Fibroblast of lung (primary cell): ENCODE data around the gene ACAD8. TPM values are rescaled to one million over a fixed set of nuclear protein-coding genes. Genes with fewer than 3 reads are reported as not detected.

Experiments
- DNase-seq, 2 donors: peaks; one replicate each; pipeline versions ENCODE4 v3.0.0 to v3.0.0-alpha.2; 2010; ENCODE audit warnings: low read depth in 2 of 2
- H2AFZ ChIP-seq: 2 replicates; pipeline ENCODE4 v1.5.1; 2012; ENCODE audit warnings: low read length, control low read depth, inconsistent platforms
- H3K27ac ChIP-seq: 2 replicates; pipeline ENCODE4 v1.5.1; 2011; ENCODE audit warnings: low read length, control low read depth; ENCODE audit not compliant: insufficient read depth
- H3K27me3 ChIP-seq: 2 replicates; pipeline ENCODE4 v1.5.1; 2011; ENCODE audit warnings: mild to moderate bottlenecking, low read length; ENCODE audit not compliant: control insufficient read depth, insufficient read depth
- H3K36me3 ChIP-seq: 2 replicates; pipeline ENCODE4 v1.5.1; 2011; ENCODE audit warnings: low read length; ENCODE audit not compliant: control insufficient read depth, insufficient read depth
- H3K4me1 ChIP-seq: 2 replicates; pipeline ENCODE4 v1.5.1; 2011; ENCODE audit warnings: low read length; ENCODE audit not compliant: control insufficient read depth, insufficient read depth; ENCODE audit errors: extremely low read depth
- H3K4me2 ChIP-seq: 2 replicates; pipeline ENCODE4 v1.5.1; 2011; ENCODE audit warnings: low read length, control low read depth; ENCODE audit not compliant: insufficient read depth; ENCODE audit errors: extremely low read depth
- H3K4me3 ChIP-seq, 4 experiments: fragments of 200-600 bp in 1 of 4; sonication (generic) in 1 of 4; replicated peaks in 1 of 4; 2 replicates each; pipeline ENCODE4 v1.5.1; 2011 to 2016; ENCODE audit warnings: low read length in 4 of 4, low read depth in 3 of 4, mild to moderate bottlenecking in 3 of 4, control low read depth in 2 of 4, inconsistent platforms in 1 of 4, mixed read lengths in 1 of 4; ENCODE audit not compliant: insufficient read depth in 1 of 4; ENCODE audit errors: control extremely low read depth in 1 of 4
- H3K79me2 ChIP-seq: 2 replicates; pipeline ENCODE4 v1.5.1; 2012; ENCODE audit warnings: mild to moderate bottlenecking, low read length, inconsistent platforms; ENCODE audit not compliant: control insufficient read depth, insufficient read depth
- H3K9ac ChIP-seq: 2 replicates; pipeline ENCODE4 v1.5.1; 2011; ENCODE audit warnings: mild to moderate bottlenecking, low read length, control low read depth; ENCODE audit not compliant: insufficient read depth
- H3K9me3 ChIP-seq: 2 replicates; pipeline ENCODE4 v1.5.1; 2012; ENCODE audit warnings: low read depth, low read length; ENCODE audit not compliant: control insufficient read depth, insufficient read depth
- H4K20me1 ChIP-seq: 2 replicates; pipeline ENCODE4 v1.5.1; 2011; ENCODE audit warnings: low read length; ENCODE audit not compliant: control insufficient read depth, insufficient read depth; ENCODE audit errors: extremely low read depth
- EZH2 ChIP-seq: IDR thresholded peaks from 2 replicates; pipeline ENCODE4 v1.5.1; 2012; ENCODE audit warnings: low read length, control low read depth, mild to moderate bottlenecking; ENCODE audit errors: missing control alignments
- polyA plus RNA-seq, 2 donors: library from polyadenylated mRNA; depleted of rRNA in 1 of 2; stranded (reverse) in 1 of 2; unstranded in 1 of 2; fragments of >200 nt; gene quantifications; 2 replicates each; pipeline ENCODE4 v1.2.1, GENCODE V29; 2011 to 2012; ENCODE audit warnings: missing spikeins in 1 of 2
- total RNA-seq: library from RNA; depleted of rRNA; stranded (reverse); fragments of >200 nt; gene quantifications from 2 replicates; pipeline ENCODE4 v1.2.1, GENCODE V29; 2014
- TF ChIP-seq, protein P1 (sequence below), 2 donors: IDR thresholded peaks in 1 of 2; conservative IDR thresholded peaks in 1 of 2; 1 replicate in 1 of 2; 2 replicates in 1 of 2; pipeline ENCODE4 v1.5.1; 2011 to 2012; ENCODE audit warnings: low read length in 2 of 2, control low read depth in 1 of 2, inconsistent platforms in 1 of 2, low read depth in 1 of 2, mild to moderate bottlenecking in 1 of 2

Gene ACAD8
- total and polyA plus RNA-seq, 2 donors (not counting 1 experiment from before 2014, with no cell fraction given) = 16.8 to 19.6 TPM

DNA sequence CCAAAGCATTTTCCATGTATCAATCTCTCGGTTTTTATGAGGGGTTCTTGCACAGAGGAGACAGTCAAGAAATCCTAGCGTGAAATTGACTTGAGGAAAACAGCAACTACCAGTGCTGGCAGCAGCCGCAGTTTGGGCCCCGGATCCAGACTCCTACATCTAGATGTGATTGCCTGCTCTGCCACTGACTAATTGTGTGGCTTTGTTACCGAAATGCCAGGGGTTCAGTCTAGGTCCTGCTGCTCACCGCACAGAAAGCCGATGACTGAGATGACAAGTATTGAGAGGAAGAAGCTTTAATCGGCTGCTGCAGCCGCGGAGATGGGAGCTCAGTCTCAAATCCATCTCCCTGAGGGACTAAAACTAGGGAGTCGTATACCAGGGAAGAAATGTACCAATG, 14.6 kb downstream of the ACAD8 start:
- no peak for TF ChIP-seq EZH2
- TF ChIP-seq, protein P1, sequence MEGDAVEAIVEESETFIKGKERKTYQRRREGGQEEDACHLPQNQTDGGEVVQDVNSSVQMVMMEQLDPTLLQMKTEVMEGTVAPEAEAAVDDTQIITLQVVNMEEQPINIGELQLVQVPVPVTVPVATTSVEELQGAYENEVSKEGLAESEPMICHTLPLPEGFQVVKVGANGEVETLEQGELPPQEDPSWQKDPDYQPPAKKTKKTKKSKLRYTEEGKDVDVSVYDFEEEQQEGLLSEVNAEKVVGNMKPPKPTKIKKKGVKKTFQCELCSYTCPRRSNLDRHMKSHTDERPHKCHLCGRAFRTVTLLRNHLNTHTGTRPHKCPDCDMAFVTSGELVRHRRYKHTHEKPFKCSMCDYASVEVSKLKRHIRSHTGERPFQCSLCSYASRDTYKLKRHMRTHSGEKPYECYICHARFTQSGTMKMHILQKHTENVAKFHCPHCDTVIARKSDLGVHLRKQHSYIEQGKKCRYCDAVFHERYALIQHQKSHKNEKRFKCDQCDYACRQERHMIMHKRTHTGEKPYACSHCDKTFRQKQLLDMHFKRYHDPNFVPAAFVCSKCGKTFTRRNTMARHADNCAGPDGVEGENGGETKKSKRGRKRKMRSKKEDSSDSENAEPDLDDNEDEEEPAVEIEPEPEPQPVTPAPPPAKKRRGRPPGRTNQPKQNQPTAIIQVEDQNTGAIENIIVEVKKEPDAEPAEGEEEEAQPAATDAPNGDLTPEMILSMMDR (conservative IDR thresholded peaks at IDR 0.05 in 1 of 2, IDR thresholded peaks at IDR 0.05 in 1 of 2; ENCODE audit: low read depth in 1 of 2, low read length in 2 of 2) = no peak
- H3K9ac ChIP-seq = no peak overlapping the region

DNA sequence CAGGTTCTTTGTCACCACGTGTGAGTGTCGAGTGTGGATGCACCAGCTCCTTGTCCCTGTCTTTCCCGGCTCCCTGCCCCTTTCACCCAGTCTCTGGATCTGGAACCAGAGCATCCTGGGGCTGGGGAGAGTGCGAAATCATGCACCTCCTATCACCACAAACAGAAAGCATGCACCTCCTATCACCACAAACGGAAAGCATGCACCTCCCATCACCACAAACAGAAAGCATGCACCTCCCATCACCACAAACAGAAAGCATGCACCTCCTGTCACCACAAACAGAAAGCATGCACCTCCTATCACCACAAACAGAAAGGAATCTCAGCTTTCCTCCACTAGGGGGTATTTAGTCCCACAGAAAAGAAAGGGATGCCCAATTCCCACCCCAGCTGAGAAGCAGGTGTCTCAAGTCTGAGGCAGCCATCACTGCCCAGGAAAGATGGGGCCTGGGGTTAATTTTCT, 16.9 kb downstream of the ACAD8 start:
- TF ChIP-seq, protein P1 (conservative IDR thresholded peaks at IDR 0.05 in 1 of 2, IDR thresholded peaks at IDR 0.05 in 1 of 2; ENCODE audit: low read depth in 1 of 2, low read length in 2 of 2) = peak in 1 of 2 donors; percentile 6
- TF ChIP-seq EZH2 = no peak
- no peaks in the 10 kb centered on the region for H4K20me1 ChIP-seq
- H3K4me2 ChIP-seq = no peak overlapping the region
- no peak overlapping the region for H2AFZ ChIP-seq
- H3K9me3 ChIP-seq = no peaks in the 10 kb centered on the region
- H3K79me2 ChIP-seq = no peaks in the 10 kb centered on the region
- H3K27me3 ChIP-seq = peaks cover 20% of the 10 kb centered on the region
- H3K9ac ChIP-seq = no peak overlapping the region
- H3K36me3 ChIP-seq = no peaks in the 10 kb centered on the region
- no peaks in the 10 kb centered on the region for H3K4me1 ChIP-seq
- no peak overlapping the region for H3K27ac ChIP-seq
- no peak overlapping the region for H3K4me3 ChIP-seq
- DNase-seq = no peak

More for the DNA sequence above, 14.6 kb downstream of the ACAD8 start:
- DNase-seq = peak in 1 of 2 donors; percentile 63
- no peak overlapping the region for H3K4me3 ChIP-seq
- no peaks in the 10 kb centered on the region for H3K9me3 ChIP-seq
- H3K27me3 ChIP-seq = peaks cover 7% of the 10 kb centered on the region
- no peak overlapping the region for H3K4me2 ChIP-seq
- H3K36me3 ChIP-seq = peaks cover 3% of the 10 kb centered on the region
- H3K4me1 ChIP-seq = no peaks in the 10 kb centered on the region
- H3K79me2 ChIP-seq = no peaks in the 10 kb centered on the region
- H4K20me1 ChIP-seq = no peaks in the 10 kb centered on the region
- no peak overlapping the region for H2AFZ ChIP-seq
- no peak overlapping the region for H3K27ac ChIP-seq

DNA sequence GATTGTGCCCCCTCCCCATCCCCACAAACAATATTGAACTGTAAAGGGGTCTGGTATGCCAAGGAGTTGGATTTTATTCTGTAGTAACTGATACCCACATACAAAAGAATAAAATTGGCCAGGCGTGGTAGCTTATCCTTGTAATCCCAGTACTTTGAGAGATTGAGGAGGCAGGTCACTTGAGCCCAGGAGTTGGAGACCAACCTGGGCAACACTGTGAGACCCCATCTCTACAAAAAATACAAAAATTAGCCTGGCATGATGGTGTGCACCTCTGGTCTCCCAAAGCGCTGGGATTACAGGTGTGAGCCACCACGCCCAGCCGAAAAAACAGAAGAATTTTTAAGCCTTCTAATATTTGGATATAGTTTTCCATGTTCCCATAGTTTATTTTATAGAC, 18.6 kb downstream of the ACAD8 start:
- DNase-seq = no peak
- TF ChIP-seq EZH2 = no peak
- TF ChIP-seq, protein P1 (conservative IDR thresholded peaks at IDR 0.05 in 1 of 2, IDR thresholded peaks at IDR 0.05 in 1 of 2; ENCODE audit: low read depth in 1 of 2, low read length in 2 of 2) = no peak
- no peak overlapping the region for H3K9ac ChIP-seq
- no peak overlapping the region for H3K4me2 ChIP-seq
- no peaks in the 10 kb centered on the region for H3K4me1 ChIP-seq
- H3K27ac ChIP-seq = no peak overlapping the region
- H4K20me1 ChIP-seq = no peaks in the 10 kb centered on the region
- H3K36me3 ChIP-seq = no peaks in the 10 kb centered on the region
- H3K9me3 ChIP-seq = no peaks in the 10 kb centered on the region
- no peaks in the 10 kb centered on the region for H3K79me2 ChIP-seq
- H3K27me3 ChIP-seq = peaks cover 37% of the 10 kb centered on the region
- H3K4me3 ChIP-seq = no peak overlapping the region
- no peak overlapping the region for H2AFZ ChIP-seq
